Uterus (tissue), 2 donors: ENCODE measurements around the gene NAV3.

Source experiments
- POLR2A ChIP-seq, 2 donors: fragments of 450-650 bp; IDR thresholded peaks; one replicate each; pipeline ENCODE4 v1.6.1; 2016; ENCODE audit warnings: antibody characterized with exemption in 2 of 2, mild to moderate bottlenecking in 1 of 2, moderate library complexity in 1 of 2
- TF ChIP-seq, protein P1 (sequence below), 4 experiments: fragments of 200-600 bp in 2 of 4; fragments of 450-650 bp in 2 of 4; sonication (generic) in 2 of 4; IDR thresholded peaks; one replicate each; pipeline ENCODE4 v1.5.1; 2016 to 2019; ENCODE audit warnings: antibody characterized with exemption in 4 of 4, mild to moderate bottlenecking in 2 of 4, moderate library complexity in 1 of 4

DNA sequence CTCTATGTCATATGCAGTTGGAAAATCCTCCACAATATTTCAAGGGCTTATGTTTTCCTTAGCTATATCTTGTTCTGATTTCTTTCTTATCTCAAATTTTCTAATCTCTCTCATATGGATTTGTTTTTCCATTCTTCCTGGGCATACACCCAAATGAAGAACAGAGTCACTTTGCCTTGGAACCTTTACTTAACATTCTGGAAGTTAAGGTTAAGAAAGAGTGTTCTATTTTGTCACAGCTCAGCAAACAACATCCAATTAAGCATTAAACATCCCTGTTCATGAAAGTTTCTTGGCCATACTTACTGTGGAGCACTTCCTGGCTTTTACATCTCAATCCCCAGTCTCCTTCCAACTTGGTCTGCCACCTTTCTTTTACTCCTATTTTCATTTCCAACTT, 5.3 kb downstream of the NAV3 start:
- TF ChIP-seq POLR2A (IDR thresholded peaks at IDR 0.05), result no peak
- TF ChIP-seq, protein P1, sequence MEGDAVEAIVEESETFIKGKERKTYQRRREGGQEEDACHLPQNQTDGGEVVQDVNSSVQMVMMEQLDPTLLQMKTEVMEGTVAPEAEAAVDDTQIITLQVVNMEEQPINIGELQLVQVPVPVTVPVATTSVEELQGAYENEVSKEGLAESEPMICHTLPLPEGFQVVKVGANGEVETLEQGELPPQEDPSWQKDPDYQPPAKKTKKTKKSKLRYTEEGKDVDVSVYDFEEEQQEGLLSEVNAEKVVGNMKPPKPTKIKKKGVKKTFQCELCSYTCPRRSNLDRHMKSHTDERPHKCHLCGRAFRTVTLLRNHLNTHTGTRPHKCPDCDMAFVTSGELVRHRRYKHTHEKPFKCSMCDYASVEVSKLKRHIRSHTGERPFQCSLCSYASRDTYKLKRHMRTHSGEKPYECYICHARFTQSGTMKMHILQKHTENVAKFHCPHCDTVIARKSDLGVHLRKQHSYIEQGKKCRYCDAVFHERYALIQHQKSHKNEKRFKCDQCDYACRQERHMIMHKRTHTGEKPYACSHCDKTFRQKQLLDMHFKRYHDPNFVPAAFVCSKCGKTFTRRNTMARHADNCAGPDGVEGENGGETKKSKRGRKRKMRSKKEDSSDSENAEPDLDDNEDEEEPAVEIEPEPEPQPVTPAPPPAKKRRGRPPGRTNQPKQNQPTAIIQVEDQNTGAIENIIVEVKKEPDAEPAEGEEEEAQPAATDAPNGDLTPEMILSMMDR (IDR thresholded peaks at IDR 0.05), result no peak
